SK-N-DZ (cell line): ENCODE data around the gene PRKD2.
A peak's percentile ranks its signal among the peaks of the same experiment; 100 is the strongest.
"Not testable (repeated sequence)": the region's sequence is repeated elsewhere in the genome, so short reads cannot be mapped to it uniquely, and the experiment has no call there.

Experiments used
- DNase-seq: peaks from one replicate; pipeline ENCODE4 v3.0.0-alpha.2; 2015; ENCODE audit warnings: low spot score
- small RNA-seq, 2 experiments: library from RNA; depleted of rRNA; stranded (forward); fragments of <200 nt; gene quantifications; one replicate each; pipeline ENCODE3, GENCODE V24; 2014

Gene PRKD2

DNA sequence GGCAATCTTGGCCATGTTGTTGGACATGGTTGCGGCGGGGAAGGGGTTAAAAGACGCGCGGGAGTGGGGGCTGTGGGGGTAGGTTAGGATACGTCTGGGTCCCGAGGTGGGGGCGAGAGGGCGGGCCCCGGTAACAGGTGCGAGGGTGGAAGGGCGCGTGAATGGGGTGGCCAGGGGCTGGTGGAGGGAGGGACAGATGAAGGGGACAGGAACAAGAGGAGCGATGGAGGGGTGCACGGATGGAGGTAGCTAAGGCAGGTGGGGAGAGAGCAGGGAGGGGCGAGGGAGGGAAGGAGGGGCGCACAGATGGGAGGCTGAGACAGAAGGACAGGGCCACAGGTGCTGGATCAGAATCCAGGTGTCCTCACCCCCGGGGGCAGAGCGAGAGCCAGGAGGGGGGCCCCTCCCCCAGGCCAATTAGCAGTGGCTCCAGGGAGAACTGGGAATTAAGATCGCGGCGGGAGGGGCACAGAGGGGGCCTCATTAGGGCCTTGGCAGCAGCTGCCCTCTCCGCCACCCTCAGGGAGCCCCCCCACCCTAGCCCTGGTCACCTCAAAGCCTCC, 82.2 kb downstream of the PRKD2 start:
- no peak for DNase-seq

- no peak for DNase-seq
These were observed 82.8 kb downstream of the PRKD2 start for GRCh38 chr19:46634045-46634655.

- no peak for DNase-seq
These were observed 83.8 kb downstream of the PRKD2 start for GRCh38 chr19:46633130-46633529.

DNA sequence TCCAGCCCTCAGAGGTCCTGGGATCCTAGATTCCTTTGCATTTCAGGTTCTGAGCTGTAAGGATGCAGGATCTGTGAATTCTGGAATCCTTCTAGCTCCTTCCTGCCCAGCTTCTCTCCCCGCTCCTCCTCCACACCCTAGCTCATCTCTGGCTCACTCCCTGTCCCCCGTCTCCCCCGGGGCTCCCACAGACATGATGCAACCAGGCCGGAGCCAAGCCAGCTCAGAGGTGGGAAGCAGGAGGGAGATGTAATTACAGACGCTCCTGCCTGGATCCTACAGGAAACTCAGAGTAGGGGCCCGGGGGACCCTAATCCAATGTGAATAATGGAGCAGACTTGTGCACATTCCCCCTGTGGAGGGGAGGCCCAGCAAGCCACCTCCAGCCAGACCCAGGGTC, 85.4 kb downstream of the PRKD2 start:
- no peak for DNase-seq

DNA sequence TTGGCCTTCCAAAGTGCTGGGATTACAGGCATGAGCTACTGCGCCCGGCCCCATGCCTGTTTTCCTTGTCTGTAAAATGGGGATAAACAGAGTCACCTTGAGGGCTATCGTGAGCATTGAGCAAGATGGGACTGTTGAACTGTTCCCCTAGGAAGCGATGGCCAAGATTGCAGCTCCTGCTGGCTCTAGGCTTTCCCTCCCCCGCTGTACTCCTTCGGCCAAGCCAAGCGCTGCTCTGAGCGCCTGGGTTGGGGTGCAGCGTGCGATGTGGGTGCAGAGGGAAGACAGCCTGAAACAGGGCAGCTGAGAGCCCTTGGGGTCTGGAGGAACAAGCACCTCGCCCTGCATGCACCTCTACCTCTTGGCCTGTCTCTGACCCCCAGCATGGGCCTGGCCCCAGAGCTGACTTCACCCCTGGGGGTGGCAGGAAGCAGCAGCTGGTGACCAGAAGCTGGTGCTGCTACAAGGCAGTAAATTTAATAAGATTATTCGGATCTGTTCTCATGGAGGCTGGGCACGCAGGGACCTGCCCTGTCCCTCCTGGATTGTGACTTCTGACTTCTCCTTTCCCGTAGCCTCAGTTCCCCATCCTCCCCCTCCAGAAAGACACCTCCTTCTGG, 86.2 kb downstream of the PRKD2 start:
- DNase-seq = peak; percentile 49

- no peak for DNase-seq
These were observed 87.3 kb downstream of the PRKD2 start for GRCh38 chr19:46629546-46630025.

GRCh38 chr19:46628970-46629369, 87.9 kb downstream of the PRKD2 start:
- not testable (repeated sequence) for DNase-seq

DNA sequence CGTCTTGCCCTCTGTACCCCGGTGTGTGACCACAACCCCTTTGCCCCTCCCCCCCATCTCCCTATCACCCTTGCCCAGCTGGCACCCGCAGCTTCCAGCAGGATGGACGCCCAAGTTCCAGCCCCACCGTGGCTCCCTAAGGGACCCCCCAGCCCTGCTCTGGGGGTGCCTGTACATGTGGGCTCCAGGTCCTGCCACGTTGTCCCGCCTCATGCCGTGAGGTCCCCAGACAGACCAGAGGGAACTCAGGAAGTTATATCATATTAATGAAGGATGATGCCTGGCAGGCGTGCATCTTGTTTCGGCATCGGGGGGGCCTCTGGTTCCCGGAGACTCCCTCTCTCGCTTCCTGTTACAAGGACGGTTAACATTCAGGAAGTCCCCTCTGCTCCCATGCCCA, 90.5 kb downstream of the PRKD2 start:
- no peak for DNase-seq

DNA sequence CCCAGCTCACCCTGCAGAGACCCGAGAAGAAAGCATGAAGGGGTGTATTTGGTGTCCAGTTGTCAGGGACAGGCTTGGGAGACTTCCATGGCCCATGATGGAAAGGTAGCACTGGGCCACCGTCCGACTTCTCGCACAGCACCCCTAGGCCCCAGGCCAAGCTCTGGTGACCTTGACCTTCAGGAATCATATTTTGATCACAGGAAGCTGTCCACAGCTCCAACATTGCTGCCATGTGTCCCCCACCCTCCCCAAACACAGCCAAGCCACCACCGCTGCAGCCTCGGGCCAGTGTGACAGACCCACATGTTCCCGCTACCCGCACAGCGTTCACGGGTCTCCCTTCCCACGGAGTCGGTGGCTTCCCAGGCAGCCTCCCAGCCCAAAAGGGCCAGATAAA, 91.2 kb downstream of the PRKD2 start:
- no peak for DNase-seq

DNA sequence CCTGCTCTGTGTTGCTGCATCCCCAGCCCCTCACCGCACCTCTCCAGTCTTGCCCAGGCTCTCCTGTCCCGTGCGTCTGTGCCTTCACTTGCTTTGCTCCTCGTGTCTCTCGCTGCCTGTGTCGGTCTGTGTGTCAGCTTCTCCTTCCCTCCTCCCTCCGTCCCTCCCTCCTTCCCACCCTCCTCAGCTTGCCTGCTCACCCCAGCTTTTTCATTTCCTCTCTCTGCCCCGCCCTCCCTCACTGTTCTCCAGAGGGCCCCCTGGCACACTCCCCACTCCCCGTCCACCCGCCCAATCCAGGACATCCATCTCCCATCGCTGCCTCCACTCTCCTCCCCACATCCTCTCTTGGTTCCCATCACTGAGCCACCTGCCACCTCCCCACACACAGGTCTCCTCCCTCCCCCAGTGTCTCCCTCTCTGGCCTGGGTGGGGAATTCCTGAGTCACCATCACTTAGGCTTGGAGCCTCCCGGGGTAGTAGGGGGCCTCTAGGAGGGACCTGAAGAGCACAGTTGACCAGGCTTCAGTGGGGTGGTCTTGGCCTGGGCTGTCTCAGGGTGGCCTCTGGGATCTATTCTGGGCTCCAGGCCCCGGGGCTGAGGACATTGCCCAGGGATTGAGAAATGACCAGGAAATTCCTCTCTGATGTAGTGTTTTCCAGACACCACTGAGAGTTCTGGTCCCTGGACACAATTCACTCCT, 91.8 kb downstream of the PRKD2 start, which contains the start of gene PTGIR:
PTGIR (minus strand) TSS at position 132 of the 704 bp plus-strand sequence. CDS start 864 bp downstream, outside the sequence.
- DNase-seq = no peak

Small RNA genes lying within 50 kb of the gene (small RNA-seq; reads per million reads assigned to genes)
- gene MIR320E (0 reads per million in 2 experiments), gene RF00019 (0 reads per million in 2 experiments), gene RN7SL364P (0.81 to 9.1 reads per million in 2 experiments)
